Jurkat, Clone E6-1 (cell line): ENCODE results near the gene NAV3.

Source experiments
- DNase-seq: peaks from one replicate; pipeline ENCODE4 v3.0.0-alpha.2; 2011; ENCODE audit warnings: low read depth, low spot score
- H3K4me3 ChIP-seq: 2 replicates; pipeline ENCODE4 v1.5.1; 2011; ENCODE audit warnings: mild to moderate bottlenecking, low read length, control low read depth, moderate library complexity

Gene NAV3

DNA sequence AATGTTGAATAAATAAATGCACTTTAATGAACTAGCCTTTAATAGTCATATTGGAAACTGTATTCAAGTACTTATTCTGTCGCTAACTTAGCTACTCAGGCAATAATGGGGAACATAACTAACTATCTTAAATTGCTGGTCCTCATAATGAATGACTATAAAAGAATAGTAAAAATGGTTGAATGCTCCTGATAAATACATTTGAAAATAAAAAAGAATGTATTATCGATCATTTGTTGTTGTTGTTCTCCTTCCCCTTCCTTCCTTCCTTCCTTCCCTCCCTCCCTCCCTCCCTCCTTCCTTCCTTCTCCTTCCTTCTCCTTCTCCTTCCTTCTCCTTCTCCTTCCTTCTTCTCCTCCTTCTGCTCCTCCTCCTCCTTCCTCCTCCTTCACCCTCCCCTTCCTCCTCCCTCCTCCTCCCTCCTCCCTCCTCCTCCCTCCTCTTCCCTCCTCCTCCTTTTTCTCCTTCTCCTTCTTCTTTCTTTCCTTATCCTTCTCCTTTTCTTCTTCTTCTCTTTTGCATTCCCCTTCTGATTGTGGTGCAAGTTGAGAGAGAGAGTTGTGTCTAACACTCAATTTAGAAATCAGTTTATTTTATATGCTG is 133.0 kb downstream of the NAV3 start:
- DNase-seq: no peak
- no peak overlapping the region for H3K4me3 ChIP-seq

- H3K4me3 ChIP-seq: no peak overlapping the region
- no peak for DNase-seq
These were observed 135.1 kb downstream of the NAV3 start for GRCh38 chr12:77965790-77966189.

- H3K4me3 ChIP-seq: no peak overlapping the region
- no peak for DNase-seq
These were observed 137.3 kb downstream of the NAV3 start for GRCh38 chr12:77968021-77968420.

GRCh38 chr12:77968571-77968970 is 137.9 kb downstream of the NAV3 start:
- DNase-seq: no peak
- H3K4me3 ChIP-seq: no peak overlapping the region

- DNase-seq: no peak
- H3K4me3 ChIP-seq: no peak overlapping the region
These were observed 142.9 kb downstream of the NAV3 start for GRCh38 chr12:77973579-77973978.

GRCh38 chr12:77974645-77975044 is 144.0 kb downstream of the NAV3 start:
- DNase-seq: no peak
- no peak overlapping the region for H3K4me3 ChIP-seq

GRCh38 chr12:77979597-77980250 is 149.0 kb downstream of the NAV3 start:
- H3K4me3 ChIP-seq: no peak overlapping the region
- no peak for DNase-seq

DNA sequence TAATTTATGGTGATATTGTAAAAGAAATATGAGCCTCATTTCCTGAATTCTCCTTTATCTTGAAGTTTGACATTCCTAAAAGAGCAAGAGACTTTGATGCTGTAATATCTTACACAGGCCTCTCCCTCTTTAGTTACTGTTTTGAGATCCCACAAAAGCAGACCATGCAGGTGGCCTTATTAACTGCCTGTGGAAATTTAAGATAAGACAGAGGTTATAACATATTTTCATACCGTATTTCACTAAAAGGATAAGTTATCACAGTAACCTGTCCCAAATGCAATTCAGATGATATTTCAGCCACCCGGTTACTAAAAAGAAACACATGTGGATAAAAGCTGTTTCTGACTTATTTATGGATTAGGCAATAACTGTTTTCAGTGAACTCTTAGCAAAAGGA is 150.1 kb downstream of the NAV3 start:
- no peak for DNase-seq
- no peak overlapping the region for H3K4me3 ChIP-seq

- no peak for DNase-seq
These were observed 153.2 kb downstream of the NAV3 start for GRCh38 chr12:77983859-77984258.

GRCh38 chr12:77992760-77993159 is 162.1 kb downstream of the NAV3 start:
- H3K4me3 ChIP-seq: no peak overlapping the region
- no peak for DNase-seq

More at GRCh38 chr12:77983859-77984258, 153.2 kb downstream of the NAV3 start:
- no peak overlapping the region for H3K4me3 ChIP-seq

DNA sequence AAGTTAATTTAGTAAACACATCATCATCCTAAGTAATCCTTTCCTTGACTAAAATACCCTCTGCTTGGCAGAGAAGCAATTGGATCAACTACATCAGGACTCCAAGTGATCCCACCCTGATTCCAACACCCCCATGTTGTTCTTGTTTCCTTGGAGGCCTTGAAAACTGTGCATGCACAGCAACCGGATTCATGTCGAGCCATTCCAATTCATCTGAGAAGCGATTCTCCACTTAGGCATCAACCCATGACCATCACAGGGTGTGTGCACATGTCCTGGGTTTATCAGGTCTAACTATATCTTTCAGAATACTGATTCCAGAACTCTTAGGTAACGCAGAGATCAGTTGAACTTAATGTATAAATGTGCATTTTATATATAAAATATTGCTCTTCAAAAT is 163.0 kb downstream of the NAV3 start:
- no peak overlapping the region for H3K4me3 ChIP-seq
- DNase-seq: no peak

DNA sequence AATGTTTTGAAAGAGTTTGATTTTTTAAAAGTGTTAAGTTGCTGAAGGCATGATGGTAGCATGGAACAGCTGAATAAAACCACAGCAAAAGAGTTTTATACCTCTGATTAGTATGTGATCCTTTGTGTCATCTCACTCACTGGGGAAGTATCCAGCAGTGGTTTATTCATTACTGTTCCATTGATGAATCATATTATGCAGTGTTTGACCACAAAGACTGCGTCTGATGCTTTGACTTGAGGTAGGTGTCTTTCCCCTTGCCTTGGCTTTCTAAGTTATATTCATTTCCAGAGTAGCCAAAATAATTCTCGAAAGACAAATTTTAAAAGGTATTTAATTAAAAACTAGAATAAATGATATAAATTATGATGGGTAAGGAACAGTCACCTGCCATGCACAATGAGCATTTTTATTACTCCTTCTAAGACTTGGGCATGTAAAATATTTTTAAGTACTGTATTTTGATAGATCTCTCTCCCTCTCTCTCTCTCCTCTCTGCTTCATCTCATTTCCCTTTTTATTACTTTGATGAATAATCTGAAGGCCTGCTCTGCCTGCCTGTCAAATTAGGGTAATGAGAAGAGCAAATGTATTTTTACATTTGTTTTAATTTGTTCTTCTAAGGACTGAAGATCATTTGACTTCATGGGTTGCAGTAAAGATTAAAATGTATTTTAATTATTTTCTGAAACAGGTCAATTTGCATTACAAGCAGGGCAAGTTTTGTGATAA is 164.9 kb downstream of the NAV3 start:
- no peak overlapping the region for H3K4me3 ChIP-seq
- DNase-seq: no peak

DNA sequence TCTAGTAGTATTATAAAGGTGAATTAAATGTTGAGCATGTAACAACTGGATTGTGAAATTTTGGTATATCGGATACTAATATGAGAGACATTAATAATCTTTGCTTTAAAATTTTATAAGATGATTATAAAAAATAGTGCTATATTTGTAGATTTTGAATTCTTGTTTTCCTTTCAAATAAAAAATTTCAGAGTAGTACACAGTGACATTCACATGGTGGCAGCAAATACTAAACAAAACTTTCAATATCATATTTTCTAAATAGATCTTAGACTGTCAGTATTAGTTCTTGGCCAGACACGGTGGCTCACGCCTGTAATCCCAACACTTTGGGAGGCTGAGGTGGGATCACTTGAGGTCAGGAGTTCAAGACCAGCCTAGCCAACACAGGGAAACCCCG is 166.0 kb downstream of the NAV3 start:
- no peak for DNase-seq

DNA sequence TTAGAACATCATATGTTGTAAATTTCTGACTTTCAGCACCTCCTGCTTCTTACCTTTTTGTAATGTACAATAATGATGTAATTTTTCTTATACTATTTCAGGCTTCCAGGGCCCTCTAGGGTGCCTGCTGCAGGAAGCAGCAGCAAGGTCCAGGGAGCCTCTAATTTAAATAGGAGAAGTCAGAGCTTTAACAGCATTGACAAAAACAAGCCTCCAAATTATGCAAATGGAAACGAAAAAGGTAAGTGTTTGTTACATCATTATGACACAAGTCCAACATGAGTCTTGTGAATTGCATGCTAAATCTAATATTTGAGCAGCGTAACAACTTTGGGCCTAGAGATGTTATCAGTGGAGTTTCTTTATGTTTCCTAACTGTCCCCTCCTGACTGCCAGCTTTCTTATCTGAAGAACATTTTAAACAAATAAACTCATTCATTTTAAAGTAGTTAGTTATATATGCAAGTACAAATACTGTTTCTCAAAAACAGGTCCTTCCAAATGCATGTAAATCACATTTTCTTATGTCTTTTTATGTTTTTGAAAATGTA is 167.6 kb downstream of the NAV3 start:
- no peak overlapping the region for H3K4me3 ChIP-seq
- DNase-seq: no peak

More for the DNA sequence above, 166.0 kb downstream of the NAV3 start:
- no peak overlapping the region for H3K4me3 ChIP-seq

DNA sequence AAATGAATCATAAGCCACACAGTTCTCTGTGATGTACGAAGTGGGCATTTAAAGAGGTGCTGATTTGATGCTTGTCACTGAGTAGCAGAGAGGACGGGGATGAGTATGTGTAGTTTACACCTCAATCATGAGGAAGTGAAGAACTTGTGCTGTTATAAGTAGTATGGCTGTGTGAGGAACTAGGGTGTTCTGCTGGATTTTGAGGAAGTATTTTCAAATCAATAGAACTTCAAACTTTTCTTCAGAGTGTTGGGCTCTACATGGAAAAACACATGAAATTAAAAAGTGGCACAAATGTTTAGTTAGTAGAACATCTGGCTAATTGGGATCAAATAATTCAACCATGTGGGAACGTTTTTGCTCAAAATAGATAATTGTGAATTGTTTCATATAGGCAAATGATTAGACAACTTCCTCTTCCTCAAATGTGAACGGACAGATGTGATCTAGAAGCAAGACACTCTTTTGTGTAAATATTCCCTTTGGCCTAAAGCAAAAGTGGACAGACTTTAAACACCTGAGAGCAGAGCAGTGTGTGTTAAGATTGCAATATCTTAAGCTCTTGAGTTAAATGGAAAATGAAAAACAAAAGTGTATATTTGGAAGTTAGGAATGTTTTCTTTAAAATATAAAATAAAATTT is 168.5 kb downstream of the NAV3 start:
- no peak overlapping the region for H3K4me3 ChIP-seq

GRCh38 chr12:78002878-78003277 is 172.2 kb downstream of the NAV3 start:
- no peak overlapping the region for H3K4me3 ChIP-seq
- no peak for DNase-seq

More for the DNA sequence above, 168.5 kb downstream of the NAV3 start:
- no peak for DNase-seq

DNA sequence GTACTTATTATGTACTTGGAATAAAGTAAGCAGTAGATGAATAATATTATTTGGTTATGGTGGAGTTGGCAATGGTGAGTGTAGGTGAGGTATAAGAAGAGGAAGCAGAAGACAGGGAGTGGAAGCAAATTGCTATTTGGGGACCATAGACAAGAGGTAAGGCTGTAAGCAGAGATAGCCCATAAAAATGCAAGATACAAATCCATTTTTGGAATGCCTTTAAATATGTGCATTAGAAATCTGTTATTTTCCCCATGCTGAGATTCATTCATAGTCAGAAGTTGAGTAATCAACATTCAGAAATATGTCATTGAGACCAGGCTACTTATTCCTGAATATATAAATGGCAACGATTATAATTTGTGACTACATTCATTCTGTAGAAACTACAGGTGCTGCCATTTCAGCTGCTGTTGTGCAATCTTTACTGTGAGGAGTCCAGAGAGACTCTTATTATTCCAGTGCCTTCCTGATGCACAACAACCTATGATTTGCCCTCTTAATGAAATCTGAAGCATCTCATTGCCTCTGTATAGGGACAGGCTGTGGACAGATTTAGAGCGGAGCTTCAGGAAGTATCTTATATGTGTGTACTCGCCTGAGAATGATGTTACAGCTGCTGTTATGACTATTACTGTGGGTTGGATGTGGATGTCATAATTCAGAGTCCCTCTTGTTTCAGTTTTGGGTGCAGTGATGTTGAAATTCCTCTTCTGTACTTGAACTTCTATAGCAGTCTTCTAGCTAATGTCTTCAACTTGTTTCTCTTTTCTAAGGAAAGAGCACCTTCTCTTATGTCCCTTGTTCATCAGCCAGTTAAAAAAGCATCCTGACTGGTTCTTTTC is 173.8 kb downstream of the NAV3 start:
- no peak overlapping the region for H3K4me3 ChIP-seq
- DNase-seq: no peak

DNA sequence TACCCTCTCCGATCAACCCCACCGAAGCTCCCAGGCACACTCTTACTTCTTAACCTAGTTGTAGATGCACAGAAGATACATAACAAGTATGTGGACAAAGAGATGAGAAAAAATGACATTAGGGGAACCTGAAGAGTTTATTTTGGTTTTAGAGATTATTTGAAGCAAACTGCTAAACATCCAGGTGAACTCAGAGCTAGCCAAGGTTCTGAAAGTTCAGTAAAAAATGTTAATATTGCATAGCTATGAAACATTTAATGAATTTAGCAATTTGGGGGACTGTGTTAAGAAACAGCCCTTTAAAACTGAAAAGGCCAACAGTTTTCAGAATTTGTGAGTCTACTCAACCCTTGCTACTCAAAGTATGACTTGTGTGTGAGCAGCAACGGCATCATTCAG is 174.4 kb downstream of the NAV3 start:
- DNase-seq: no peak

DNA sequence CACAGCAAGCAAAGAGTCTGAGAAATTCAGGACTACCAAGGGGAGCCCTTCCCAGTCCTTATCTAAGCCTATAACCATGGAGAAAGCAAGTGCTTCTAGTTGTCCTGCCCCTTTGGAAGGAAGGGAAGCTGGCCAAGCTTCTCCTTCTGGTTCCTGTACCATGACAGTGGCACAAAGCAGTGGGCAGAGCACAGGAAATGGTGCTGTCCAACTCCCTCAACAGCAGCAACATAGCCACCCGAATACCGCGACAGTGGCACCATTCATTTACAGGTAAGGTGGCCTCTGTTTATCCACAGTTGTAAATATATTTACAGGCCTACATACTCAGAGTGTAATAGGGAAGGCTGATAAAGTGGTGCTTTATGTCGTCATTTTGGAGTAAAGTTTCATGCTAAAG is 176.5 kb downstream of the NAV3 start:
- H3K4me3 ChIP-seq: no peak overlapping the region
- DNase-seq: no peak

More for the DNA sequence above, 174.4 kb downstream of the NAV3 start:
- no peak overlapping the region for H3K4me3 ChIP-seq
